HepG2 (cell line): Measurements from ENCODE around the gene GIPC1. TPM values are rescaled to one million over a fixed set of nuclear protein-coding genes. Genes with fewer than 3 reads are reported as not detected.

Source experiments
- CEBPZ ChIP-seq: IDR thresholded peaks from 2 replicates; pipeline ENCODE4 v1.6.1; 2012; ENCODE audit warnings: low read length, improper control_type of control experiment
- CENPT ChIP-seq: sonication (generic); formaldehyde crosslinking; IDR thresholded peaks from 2 replicates; pipeline ENCODE4 v1.8.0; 2022; ENCODE audit warnings: low read depth, mild to moderate bottlenecking, moderate library complexity, missing genetic modification reagents
- CHCHD3 ChIP-seq: sonication (generic); formaldehyde crosslinking; IDR thresholded peaks from 2 replicates; pipeline ENCODE4 v1.8.0; 2022; ENCODE audit warnings: mild to moderate bottlenecking, missing genetic modification reagents, moderate library complexity
- ESRRA ChIP-seq: sonication (generic); formaldehyde crosslinking; IDR thresholded peaks from 2 replicates; pipeline ENCODE4 v1.5.1; 2020; ENCODE audit warnings: mild to moderate bottlenecking, low read depth, missing genetic modification reagents
- FOXC1 ChIP-seq: sonication (generic); formaldehyde crosslinking; IDR thresholded peaks from 2 replicates; pipeline ENCODE4 v1.8.0; 2022; ENCODE audit warnings: mild to moderate bottlenecking, missing genetic modification reagents, borderline replicate concordance
- GMEB1 ChIP-seq: sonication (generic); formaldehyde crosslinking; IDR thresholded peaks from 2 replicates; pipeline ENCODE4 v1.5.1; 2020; ENCODE audit warnings: missing genetic modification reagents, mild to moderate bottlenecking, borderline replicate concordance
- HDAC2 ChIP-seq: sonication (generic); formaldehyde crosslinking; IDR thresholded peaks from 2 replicates; pipeline ENCODE4 v1.4.0; 2020; ENCODE audit warnings: missing genetic modification reagents
- HMG20A ChIP-seq: IDR thresholded peaks from 2 replicates; pipeline ENCODE4 v1.6.1; 2016; ENCODE audit warnings: borderline replicate concordance
- MAFK ChIP-seq, 2 experiments: IDR thresholded peaks in 1 of 2; conservative IDR thresholded peaks in 1 of 2; 2 replicates each; pipeline ENCODE4 v1.6.1; 2011; ENCODE audit warnings: improper control_type of control experiment in 2 of 2, low read length in 2 of 2
- PAX8 ChIP-seq: sonication (generic); formaldehyde crosslinking; IDR thresholded peaks from 2 replicates; pipeline ENCODE4 v1.8.0; 2022; ENCODE audit warnings: mild to moderate bottlenecking, missing genetic modification reagents, borderline replicate concordance
- RAD51 ChIP-seq: fragments of 450-650 bp; IDR thresholded peaks from 2 replicates; pipeline ENCODE4 v1.6.1; 2016; ENCODE audit warnings: borderline replicate concordance
- REL ChIP-seq: sonication (generic); formaldehyde crosslinking; conservative IDR thresholded peaks from 2 replicates; pipeline ENCODE4 v1.8.0; 2022; ENCODE audit warnings: mild to moderate bottlenecking, missing genetic modification reagents, moderate library complexity
- SALL2 ChIP-seq: sonication (generic); formaldehyde crosslinking; IDR thresholded peaks from 2 replicates; pipeline ENCODE4 v1.8.1; 2023; ENCODE audit warnings: mild to moderate bottlenecking, missing genetic modification reagents, inconsistent platforms
- ZBTB14 ChIP-seq: sonication (generic); formaldehyde crosslinking; IDR thresholded peaks from 2 replicates; pipeline ENCODE4 v1.4.0; 2020; ENCODE audit warnings: missing genetic modification reagents
- ZBTB20 ChIP-seq: sonication (generic); formaldehyde crosslinking; IDR thresholded peaks from 2 replicates; pipeline ENCODE4 v1.8.1; 2023; ENCODE audit warnings: missing genetic modification reagents, low read depth, mild to moderate bottlenecking, borderline replicate concordance
- ZC3H13 ChIP-seq: sonication (generic); formaldehyde crosslinking; IDR thresholded peaks from 2 replicates; pipeline ENCODE4 v1.8.1; 2023; ENCODE audit warnings: mild to moderate bottlenecking, missing genetic modification reagents, moderate library complexity
- ZNF446 ChIP-seq: sonication (generic); formaldehyde crosslinking; IDR thresholded peaks from 2 replicates; pipeline ENCODE4 v1.5.0; 2020; ENCODE audit warnings: mild to moderate bottlenecking, missing genetic modification reagents
- ZNF557 ChIP-seq: sonication (generic); formaldehyde crosslinking; IDR thresholded peaks from 2 replicates; pipeline ENCODE4 v1.4.0; 2020; ENCODE audit warnings: missing genetic modification reagents
- ZNF672 ChIP-seq: sonication (generic); formaldehyde crosslinking; IDR thresholded peaks from 2 replicates; pipeline ENCODE4 v1.8.1; 2022; ENCODE audit warnings: missing genetic modification reagents
- ZNF776 ChIP-seq: sonication (generic); formaldehyde crosslinking; IDR thresholded peaks from 2 replicates; pipeline ENCODE4 v1.4.0; 2020; ENCODE audit warnings: mild to moderate bottlenecking, missing genetic modification reagents
- ZZZ3 ChIP-seq: sonication (generic); formaldehyde crosslinking; IDR thresholded peaks from 2 replicates; pipeline ENCODE4 v1.4.0; 2020; ENCODE audit warnings: missing genetic modification reagents, mild to moderate bottlenecking, borderline replicate concordance
- polyA plus RNA-seq, 8 experiments: library from polyadenylated mRNA; depleted of rRNA in 3 of 8; stranded (reverse) in 7 of 8; unstranded in 1 of 8; fragments of >200 nt; fragmentation: Illumina TruSeq in 4 of 8; extraction: Trizol in 4 of 8; gene quantifications; 2 replicates each; pipeline versions ENCODE4 v1.2.1 to v1.2.3, GENCODE V29; 2011 to 2016; ENCODE audit warnings: low read depth in 4 of 8, missing spikeins in 1 of 8, mixed read lengths in 1 of 8; ENCODE audit not compliant: insufficient read depth in 1 of 8
- total RNA-seq, 5 experiments: library from RNA; depleted of rRNA; stranded (reverse); fragments of >200 nt; fragmentation: Illumina TruSeq; extraction: Trizol; gene quantifications; 2 replicates each; pipeline ENCODE4 v1.2.3, GENCODE V29; 2016; ENCODE audit warnings: low read depth in 1 of 5
- TF ChIP-seq, protein P1 (sequence below): IDR thresholded peaks from 2 replicates; pipeline ENCODE4 v1.6.1; 2018; ENCODE audit warnings: missing genetic modification reagents, mild to moderate bottlenecking, missing compliant biosample characterization

Gene GIPC1
- total and polyA plus RNA-seq, 2 of the 13 experiments (the other 11 are each of a cell fraction or from before 2014, with no cell fraction given): 27.1 to 48.1 TPM

- no peak for TF ChIP-seq GMEB1 (CRISPR knock-in tag)
- TF ChIP-seq ZNF446: no peak
- TF ChIP-seq HDAC2 (CRISPR knock-in tag): no peak
- TF ChIP-seq ZBTB20: 0 out of 2 replicates have a peak, but pooled peaks have one; percentile 37
- TF ChIP-seq ZBTB14 (CRISPR knock-in tag): no peak
- TF ChIP-seq ESRRA: no peak
- no peak for TF ChIP-seq REL (CRISPR knock-in tag)
- TF ChIP-seq, protein P1, sequence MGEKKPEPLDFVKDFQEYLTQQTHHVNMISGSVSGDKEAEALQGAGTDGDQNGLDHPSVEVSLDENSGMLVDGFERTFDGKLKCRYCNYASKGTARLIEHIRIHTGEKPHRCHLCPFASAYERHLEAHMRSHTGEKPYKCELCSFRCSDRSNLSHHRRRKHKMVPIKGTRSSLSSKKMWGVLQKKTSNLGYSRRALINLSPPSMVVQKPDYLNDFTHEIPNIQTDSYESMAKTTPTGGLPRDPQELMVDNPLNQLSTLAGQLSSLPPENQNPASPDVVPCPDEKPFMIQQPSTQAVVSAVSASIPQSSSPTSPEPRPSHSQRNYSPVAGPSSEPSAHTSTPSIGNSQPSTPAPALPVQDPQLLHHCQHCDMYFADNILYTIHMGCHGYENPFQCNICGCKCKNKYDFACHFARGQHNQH (CRISPR knock-in tag): no peak
- TF ChIP-seq CEBPZ: no peak
- peak; percentile 16; the same call in 1 of the 2 replicates for TF ChIP-seq FOXC1 (CRISPR knock-in tag)
- no peak for TF ChIP-seq ZNF672 (CRISPR knock-in tag)
- no peak for TF ChIP-seq HMG20A (CRISPR knock-in tag)
- TF ChIP-seq CHCHD3 (CRISPR knock-in tag): no peak
- TF ChIP-seq MAFK (conservative IDR thresholded peaks at IDR 0.05 in 1 of 2, IDR thresholded peaks at IDR 0.05 in 1 of 2; ENCODE audit: low read length in 2 of 2): no peak
- TF ChIP-seq CENPT (CRISPR knock-in tag): no peak
- TF ChIP-seq ZC3H13 (CRISPR knock-in tag): 0 out of 2 replicates have a peak, but pooled peaks have one; percentile 46
- no peak for TF ChIP-seq PAX8 (CRISPR knock-in tag)
- no peak for TF ChIP-seq ZNF776 (CRISPR knock-in tag)
- TF ChIP-seq RAD51: no peak
- 0 out of 2 replicates have a peak, but pooled peaks have one; percentile 28 for TF ChIP-seq SALL2
- TF ChIP-seq ZZZ3 (CRISPR knock-in tag): no peak
- no peak for TF ChIP-seq ZNF557 (CRISPR knock-in tag)
These were observed 21.0 kb upstream of the GIPC1 start (continued) for GRCh38 chr19:14516746-14517438.
